ENCODE results near the gene CILP2. TPM values are rescaled to one million over a fixed set of nuclear protein-coding genes. Genes with fewer than 3 reads are reported as not detected.

CILP2 gene
- total RNA-seq, 1 donor from 2014 or later, result 2.3 TPM

DNA sequence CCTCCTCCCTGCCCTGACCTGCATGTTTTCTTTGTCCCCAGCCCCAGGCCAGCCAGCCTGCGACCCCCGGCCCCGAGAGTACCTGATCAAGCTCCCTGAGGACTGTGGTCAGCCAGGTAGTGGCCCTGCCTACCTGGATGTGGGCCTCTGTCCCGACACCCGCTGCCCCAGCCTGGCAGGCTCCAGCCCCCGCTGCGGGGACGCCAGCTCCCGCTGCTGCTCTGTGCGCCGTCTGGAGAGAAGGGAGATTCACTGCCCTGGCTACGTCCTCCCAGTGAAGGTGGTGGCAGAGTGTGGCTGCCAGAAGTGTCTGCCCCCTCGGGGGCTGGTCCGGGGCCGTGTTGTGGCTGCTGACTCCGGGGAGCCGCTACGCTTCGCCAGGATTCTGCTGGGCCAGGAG is 5.6 kb downstream of the CILP2 start:
- DNase-seq (ENCODE audit: low spot score), result no peak

DNA sequence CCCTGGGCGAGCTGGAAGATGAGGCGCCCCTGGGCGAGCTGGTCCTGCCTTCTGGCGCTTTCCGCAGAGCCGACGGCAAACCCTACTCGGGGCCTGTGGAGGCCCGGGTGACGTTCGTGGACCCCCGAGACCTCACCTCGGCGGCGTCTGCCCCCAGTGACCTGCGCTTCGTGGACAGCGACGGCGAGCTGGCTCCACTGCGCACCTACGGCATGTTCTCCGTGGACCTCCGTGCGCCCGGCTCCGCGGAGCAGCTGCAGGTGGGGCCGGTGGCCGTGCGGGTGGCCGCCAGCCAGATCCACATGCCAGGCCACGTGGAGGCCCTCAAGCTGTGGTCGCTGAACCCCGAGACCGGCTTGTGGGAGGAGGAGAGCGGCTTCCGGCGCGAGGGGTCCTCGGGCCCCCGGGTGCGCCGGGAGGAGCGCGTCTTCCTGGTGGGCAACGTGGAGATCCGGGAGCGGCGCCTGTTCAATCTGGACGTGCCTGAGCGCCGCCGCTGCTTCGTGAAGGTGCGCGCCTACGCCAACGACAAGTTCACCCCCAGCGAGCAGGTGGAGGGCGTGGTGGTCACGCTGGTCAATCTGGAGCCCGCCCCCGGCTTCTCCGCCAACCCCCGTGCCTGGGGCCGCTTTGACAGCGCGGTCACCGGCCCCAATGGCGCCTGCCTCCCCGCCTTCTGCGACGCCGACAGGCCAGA is 6.3 kb downstream of the CILP2 start:
- DNase-seq (ENCODE audit: low spot score), result no peak

DNA sequence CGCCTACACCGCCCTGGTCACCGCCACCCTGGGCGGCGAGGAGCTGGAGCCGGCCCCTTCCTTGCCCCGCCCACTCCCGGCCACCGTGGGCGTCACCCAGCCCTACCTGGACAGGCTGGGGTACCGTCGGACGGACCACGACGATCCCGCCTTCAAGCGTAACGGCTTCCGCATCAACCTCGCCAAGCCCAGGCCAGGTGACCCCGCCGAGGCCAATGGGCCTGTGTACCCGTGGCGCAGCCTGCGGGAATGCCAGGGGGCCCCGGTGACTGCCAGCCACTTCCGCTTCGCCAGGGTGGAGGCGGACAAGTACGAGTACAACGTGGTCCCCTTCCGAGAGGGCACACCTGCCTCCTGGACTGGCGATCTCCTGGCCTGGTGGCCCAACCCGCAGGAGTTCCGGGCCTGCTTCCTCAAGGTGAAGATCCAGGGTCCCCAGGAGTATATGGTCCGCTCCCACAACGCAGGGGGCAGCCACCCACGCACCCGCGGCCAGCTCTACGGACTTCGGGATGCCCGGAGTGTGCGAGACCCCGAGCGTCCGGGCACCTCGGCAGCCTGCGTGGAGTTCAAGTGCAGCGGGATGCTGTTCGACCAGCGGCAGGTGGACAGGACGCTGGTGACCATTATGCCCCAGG is 7.0 kb downstream of the CILP2 start:
- no peak for DNase-seq (ENCODE audit: low spot score)

DNA sequence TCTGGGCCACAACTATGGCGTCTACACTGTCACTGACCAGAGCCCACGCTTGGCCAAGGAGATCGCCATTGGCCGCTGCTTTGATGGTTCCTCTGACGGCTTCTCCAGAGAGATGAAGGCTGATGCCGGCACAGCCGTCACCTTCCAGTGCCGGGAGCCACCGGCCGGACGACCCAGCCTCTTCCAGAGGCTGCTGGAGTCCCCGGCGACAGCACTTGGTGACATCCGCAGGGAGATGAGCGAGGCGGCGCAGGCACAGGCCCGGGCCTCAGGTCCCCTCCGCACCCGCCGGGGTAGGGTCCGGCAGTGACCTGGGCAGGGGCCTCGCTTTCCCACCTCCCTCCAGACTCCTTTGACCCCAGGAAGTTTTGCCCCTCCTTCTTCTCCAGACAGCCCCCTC is 7.6 kb downstream of the CILP2 start:
- DNase-seq (ENCODE audit: low spot score), result no peak

DNA sequence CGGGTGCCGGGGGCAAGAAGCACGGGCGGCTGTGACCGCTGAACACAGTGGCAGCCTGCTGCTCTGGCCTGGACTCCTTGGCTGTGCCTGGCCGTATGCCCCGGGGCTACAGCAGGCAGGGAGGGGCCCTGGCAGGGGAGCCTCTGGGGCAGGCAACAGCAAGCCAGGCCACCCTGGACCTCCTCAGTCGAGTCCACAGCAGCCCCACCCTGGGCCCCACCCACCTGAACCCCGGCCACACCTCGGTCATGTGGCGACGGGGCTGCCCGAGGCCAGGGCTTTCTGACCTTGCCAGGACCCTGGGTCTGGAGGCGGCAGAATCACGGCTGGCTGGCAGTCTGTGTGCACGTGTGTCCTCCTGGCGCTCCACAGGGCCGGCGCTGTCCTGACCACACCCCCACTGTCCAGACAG is 8.7 kb downstream of the CILP2 start:
- DNase-seq (ENCODE audit: low spot score), result no peak

DNA sequence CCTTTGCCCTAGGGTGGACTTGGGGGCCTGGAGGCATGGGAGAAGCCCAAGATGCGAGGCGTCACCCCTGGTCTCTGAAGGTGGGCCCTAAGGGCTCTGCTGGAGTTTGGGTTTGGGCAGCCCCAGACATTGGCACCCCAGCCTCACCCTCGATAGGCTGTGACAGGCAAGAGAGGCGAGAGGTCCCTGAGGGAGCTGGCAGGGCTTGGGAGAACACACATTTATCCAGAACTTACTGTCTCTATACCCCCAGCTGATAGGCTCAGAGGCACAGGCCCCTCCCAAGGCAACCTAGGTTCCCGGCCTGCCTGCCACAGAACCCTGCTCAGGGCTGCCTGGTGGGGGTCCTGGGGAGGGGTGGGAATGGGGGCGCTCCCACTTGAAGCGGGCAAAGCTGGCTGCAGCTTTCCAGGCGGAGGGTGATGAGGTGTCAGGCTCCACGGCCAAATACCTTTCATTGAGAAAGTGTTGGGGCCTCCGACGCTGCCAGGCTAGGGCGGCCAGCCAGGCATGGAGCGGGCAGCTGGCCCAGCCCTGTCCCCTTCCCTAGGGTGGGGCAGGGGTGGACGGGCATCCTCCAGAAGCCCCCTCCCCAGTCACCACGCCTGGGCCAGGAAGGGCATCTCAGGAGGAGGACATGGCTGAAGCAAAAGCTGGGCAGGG is 9.7 kb downstream of the CILP2 start:
- DNase-seq (ENCODE audit: low spot score), result no peak

DNA sequence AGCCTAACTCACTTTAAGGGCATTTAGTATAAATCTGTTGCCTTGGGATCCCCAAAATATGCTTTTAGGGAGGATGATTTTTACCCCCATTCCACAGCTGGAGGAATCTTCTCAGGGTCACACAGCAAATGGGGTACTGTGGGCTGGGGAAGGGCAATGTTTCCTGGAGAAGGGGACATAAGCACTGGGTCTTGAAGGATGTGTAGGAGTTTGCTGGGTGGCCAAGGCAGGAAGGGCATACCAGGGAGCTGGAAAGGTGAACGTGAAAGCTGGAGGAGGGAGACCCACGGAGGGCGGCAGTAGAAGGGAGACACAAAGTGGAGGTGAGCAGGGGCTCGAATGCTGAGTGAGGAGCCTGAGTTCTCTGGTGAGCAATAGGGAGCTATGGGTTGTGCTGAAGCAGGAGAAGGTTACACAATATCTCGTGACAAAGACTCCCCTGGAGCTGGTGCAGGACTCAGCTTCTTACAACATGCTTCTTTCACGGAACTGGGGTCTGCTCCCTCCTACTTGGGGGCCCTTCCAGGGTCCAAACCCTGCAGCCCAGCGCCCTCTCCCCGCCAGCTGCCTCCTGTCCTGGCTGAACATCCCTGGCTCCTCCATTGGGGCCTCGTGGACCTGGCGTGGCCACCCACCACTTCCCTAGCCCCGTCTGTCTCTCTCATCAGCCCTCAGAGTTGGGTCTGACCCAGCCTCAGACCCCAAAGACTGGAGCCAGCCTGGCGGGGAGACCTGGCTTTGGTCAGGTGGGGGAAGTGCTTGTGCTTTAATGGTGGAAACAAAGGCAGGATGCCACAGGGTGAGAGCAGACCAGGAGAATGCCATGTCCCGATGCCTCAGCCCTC is 11.1 kb downstream of the CILP2 start:
- no peak for DNase-seq (ENCODE audit: low spot score)

DNA sequence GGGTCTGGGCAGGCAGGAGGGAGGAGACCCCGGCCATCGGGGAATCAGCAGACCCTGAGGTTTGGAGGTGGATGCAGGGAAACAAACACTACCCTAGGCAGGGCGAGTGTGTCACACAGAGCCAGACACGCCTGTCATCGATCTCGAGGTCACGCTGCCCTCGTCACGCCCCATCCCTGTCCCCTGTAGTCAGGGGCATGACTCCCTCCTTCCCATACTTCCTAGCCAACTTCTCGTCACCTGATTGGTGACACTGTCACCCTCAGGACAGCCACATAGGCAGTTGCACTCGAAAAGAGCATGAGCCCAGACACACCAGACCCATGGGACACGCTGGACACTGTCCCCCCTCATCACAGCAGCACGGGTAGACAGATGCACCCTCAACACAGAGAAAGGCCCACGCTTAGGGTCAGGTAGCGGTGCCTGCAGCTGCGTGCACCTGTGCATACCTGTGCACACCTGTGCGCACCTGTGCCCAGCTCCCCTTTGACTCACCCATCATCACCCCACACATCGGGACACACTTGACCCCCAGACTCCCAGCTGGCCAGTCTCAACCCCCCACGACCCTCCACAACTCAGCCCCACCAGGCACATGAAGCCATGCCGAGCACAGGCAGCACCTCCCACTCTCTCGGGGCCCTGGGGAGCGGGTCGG is 11.9 kb downstream of the CILP2 start:
- no peak for DNase-seq (ENCODE audit: low spot score)

DNA sequence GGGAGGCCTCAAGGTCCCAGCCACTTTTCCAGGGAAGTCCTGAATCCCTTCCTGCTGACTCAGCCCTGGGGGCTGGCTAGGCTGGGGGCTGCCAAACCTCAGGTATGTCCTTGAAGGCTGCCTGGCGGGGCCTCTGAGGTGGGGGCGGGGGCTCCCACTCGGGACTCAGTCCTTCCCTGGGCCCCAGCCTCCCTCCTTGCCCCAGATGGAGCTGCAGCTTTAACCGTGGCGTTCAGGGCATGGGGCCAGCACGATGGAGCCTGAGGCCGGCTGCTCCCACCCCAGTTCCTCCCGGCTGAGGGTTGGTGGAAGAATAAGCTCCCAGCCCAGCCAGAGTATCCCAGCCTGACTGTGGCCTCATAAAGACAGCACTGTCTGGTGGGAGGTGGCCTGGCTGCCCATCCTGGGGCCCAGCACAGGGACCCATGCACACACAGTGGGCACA is 12.4 kb downstream of the CILP2 start:
- no peak for DNase-seq (ENCODE audit: low spot score)

DNA sequence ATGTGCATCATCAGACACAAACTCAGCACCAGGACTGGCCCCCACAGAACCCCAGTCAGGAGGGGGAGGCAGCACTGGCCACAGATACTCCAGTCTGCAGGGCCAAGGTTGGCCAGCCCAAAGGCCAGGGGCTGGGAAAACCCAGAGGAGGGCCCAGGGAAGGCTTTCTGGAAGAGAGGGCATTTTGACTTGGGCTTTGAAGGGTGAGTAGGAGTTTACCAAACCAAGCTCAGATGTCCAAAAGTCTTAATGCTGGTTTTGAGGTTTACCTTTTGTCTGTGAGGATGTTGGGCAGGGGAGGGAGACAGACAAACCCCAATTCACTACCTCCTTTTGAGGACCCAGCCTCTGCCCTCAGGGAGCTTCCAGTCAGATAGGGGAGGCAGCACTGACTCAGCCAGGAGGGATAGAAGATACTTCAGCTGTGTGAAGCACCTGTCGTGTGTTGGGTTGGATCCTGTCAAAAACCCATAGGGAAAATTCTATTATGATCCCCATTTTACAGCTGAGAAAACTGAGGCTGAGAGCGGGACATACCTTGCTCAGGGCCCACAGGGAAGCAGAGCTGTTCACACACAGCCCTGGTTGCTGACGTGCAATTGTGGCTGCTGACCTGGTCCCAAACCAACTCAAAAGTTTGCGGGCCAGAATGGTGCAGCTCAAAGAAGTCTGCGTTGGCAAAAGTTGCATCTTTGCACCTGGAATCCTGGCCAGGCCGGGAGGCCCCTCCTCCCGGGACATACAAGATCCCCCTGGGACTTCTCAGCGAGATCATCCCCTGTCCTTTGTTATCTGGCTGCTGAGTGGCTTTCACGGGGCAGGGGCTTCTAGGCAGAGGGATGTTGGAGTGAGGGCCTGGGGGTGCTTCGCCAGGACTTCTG is 13.1 kb downstream of the CILP2 start:
- no peak for DNase-seq (ENCODE audit: low spot score)

DNA sequence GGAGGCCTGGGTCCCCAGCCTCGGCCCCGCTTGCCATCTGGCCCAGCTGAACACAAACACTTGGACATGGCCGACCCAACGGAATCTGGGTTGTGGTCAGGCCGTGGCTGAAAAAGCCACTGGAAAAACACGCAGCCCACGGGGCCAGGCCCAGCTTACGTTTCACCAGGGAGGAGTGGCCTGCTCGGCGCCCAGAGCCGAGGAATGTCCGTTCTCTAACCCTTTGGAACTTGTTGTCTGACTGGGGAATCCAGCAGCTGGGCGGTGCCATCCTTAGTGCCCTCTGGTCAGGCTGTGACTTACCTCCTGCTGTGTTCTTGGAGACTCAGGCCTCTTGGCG is 13.8 kb downstream of the CILP2 start:
- no peak for DNase-seq (ENCODE audit: low spot score)

GRCh38 chr19:19552798-19553197 is 14.7 kb downstream of the CILP2 start:
- DNase-seq (ENCODE audit: low spot score), result no peak

GRCh38 chr19:19553670-19554069 is 15.6 kb downstream of the CILP2 start:
- no peak for DNase-seq (ENCODE audit: low spot score)

DNA sequence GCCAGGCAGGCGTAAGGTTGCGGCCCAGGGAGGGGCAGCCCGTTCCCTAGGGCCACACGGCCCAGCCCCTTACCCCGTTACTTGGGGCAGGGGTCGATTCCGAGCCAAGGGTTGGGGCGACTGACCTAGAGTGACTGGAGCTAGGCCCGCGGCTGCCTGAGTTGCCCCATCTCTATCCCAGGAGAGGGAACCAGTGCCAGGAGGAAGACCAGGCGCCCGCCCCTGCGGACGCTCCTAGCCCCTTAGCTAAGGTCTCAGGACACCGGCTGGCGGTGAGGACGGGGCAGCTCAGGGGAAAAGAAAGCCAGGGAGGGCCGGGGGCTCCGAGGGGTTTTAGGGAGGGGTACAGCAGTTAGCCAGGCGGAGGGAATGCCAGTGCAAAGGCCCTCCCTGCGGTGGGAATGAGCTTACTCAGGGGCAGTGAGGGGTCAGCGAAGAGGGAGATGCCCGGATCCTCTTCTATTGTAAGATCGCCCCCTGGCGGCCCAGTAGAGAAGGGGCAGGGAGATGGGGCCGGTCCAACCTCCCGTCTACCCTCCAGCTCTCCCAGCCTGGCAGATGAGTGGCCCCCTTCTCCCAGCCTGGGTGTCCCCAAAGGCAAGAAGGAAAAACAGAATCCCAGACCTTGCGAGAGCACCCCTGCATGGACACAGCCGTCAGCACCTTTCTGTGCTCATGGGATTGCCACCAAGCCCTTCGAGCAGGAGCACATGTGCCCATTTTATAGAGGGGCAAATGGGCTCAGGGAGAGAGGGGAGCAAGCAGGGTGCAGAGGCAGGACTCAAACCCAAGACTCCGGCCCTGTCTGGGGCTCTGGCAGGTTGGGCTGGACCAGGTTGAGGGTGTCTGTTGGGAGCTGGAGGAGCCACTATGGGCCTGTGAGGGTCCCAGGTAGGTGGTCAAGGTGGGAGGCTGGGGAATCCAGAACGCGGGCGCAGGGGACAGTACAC is 16.3 kb downstream of the CILP2 start:
- DNase-seq (ENCODE audit: low spot score), result no peak

DNA sequence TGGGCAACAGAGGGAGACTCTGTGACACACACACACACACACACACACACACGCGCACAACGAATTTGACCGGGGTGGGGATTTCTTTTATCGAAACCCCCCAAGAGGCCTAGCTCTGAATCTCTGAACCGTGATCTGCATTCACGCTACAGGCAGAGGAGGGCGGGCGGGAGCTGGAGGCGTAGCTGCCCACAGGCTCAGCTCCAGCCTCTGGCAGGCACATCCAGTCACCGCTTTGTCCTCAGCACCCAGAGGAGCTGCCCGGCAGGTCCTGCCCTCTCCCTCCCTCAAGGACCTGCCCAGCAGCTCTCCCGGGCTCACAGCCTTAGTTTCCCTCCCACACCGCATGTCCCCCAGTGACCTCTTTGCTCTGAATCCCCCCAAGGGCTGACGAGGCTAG is 20.0 kb downstream of the CILP2 start:
- DNase-seq (ENCODE audit: low spot score), result no peak

DNA sequence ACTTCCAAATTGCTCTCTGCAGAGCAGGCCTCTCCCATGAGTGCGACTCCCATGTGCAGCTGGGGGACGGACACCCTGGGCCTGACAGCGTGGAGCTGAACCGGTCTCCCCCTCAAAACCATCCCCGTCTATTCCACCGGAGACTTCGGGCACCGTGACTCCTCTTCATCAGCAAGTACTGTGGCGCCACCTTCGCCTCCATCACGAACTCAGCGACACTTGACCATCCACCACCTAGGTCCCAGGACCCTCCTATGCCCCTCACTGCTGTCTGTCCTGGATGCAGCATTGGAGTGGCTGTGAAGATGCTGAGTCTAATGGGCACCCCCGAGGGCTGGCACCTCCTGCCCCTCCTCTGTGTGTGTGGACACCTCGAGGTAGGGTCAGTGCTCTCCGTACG is 20.6 kb downstream of the CILP2 start:
- no peak for DNase-seq (ENCODE audit: low spot score)

DNA sequence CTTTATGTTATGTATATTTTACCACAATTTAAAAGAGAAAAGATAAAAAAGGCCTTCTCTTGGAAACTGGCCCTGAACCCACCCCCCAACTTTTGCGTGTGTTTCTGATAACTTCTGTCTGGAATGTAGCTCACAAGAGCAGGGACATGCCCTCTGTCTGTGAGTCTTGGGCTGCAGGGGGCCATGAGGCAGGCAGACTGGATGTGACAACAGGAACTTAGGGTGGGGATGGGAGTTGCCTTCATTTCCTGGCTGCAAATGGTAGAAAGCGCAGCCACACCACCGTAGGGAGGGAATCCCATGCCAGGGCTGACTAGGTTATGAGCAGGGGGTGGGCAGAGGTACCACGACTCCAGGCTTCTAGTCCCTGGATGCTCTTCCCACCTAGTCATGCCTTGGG is 21.9 kb downstream of the CILP2 start:
- no peak for DNase-seq (ENCODE audit: low spot score)

DNA sequence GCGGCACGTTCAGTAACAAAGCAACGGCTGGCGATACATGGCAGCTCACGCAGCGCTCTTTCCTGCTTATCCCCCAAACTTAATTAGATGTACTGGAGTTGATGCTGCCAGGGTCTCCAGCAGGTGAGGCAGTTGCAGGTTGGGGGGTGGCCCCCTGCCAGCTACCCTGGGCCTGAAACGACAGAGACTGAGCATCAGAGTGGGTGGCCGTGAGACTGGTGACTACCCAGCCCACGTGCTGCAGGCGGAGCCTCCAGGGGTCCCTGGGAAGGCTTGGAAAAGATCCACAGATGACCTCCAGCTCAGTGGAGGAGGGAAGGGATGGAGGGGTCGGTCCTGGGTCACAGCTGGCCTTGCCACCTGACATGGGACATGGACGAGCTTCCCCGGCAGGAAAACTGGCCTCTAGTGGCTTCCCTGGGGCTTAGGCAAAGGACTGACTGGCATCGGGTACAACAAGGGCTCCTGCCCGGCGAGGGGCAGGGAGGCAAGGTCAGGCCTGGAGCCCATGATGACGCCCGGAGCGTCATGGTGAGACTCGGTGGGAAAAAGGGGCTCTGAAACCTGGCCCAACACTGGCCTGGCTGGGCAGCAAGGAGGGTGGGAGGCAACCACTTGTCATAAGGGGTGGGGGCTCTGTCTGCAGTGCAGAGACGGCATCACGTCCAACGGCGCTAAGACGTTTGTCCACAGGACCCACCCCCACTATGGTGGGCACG is 24.0 kb downstream of the CILP2 start:
- no peak for DNase-seq (ENCODE audit: low spot score)

All from ureter (tissue), 1 donor.